ENCODE data around the gene RBM20. TPM values are rescaled to one million over a fixed set of nuclear protein-coding genes. Genes with fewer than 3 reads are reported as not detected.

The RBM20 gene
- total RNA-seq: under 0.01 TPM in 2 replicates

DNA sequence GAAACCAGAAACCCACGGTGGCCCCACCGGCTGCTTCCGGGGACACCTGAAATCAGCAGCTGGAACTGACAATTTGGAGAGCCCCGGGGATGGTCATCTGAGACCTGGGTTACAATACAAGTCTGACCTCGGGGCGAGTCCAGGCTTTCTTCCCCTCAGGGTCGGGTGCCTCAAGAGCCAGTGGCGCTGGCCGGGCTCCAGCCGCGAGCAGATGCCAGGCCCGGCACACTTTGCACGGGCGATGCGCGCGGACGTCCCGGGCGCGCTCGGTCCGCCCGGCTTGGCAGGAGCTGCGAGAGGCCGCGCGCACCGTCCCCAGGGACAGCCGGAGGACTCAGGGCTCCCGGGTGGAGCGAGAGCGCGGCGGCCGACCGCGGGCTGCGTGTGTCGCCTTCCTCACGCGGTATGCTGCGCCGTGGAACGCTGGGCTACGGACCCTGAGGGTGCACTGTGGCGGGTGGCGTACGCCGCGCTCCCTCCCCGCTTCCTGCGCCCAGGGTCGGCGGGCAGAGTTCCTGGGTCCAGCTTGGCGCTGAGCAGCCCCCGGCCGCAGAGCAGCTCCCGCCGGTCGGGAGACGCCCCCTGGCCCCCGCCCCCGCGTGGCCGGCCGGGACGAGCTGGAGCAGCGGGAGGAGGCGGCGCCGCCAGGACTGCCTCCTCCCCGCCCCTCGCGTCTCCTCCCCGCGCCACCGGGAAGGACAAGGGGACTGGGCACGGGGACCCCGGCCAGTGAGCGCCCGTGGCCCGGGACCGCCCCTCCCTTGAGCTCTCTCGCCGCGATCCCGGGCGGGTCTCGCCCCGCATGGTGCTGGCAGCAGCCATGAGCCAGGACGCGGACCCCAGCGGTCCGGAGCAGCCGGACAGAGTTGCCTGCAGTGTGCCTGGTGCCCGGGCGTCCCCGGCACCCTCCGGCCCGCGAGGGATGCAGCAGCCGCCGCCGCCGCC is at the start of gene RBM20:
RBM20 (plus strand) TSS at position 684 of the 945 bp plus-strand sequence; CDS start at position 803, 119 bp downstream.

DNA sequence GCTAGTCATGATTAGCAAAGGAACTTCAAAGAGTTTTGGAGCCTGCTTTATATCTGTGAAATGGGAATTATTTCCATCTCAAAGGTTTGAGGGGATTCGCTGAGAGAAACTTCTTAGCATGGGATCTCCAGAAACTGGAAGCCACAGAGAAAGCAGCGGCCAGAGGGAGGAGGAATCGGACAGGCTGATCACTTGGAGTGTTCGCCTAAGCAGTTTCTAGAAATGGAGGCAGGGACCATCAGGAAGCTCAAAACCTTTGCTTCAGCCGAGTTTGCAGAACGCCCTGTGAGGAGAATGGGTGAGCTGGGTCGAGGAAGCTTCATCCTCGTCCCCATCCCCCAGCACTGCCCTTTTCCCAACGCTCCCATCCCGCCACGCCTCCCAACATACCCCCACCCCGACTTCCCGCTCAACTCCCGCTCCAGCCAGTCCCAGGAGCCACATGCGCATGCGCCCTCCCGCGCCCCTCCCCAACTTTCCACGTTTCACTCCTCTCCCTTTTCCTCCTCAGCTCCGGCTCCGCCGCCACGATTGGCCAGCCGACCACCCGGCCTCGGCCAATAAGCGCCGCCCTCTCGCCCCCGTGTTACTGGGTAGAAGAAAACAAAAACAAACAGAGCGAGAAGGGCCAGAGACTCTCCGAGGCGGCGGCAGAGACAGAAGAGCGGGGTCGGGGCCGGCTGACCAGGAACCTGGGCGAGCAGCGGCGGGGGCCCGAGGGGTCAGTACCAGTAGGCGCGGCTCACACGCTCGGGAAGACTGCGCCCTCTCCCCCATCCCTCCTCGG is 227.4 kb downstream of the RBM20 start, which contains the start of gene PDCD4:
PDCD4 (plus strand) TSS at position 631 of the 787 bp plus-strand sequence. CDS start 4,100 bp downstream, outside the sequence.

Other genes with a start within 250 kb of the RBM20 start
- gene DUSP5, start 146.4 kb upstream of the RBM20 start, total RNA-seq: 58.5 and 67.8 TPM in 2 replicates
- 38.4 and 53.8 TPM in 2 replicates for gene SMC3, start 76.6 kb upstream of the RBM20 start, total RNA-seq
- gene PDCD4, start 227.6 kb downstream of the RBM20 start, total RNA-seq: 35.5 and 60.0 TPM in 2 replicates

Data from uterine smooth muscle cell (primary cell).